Fibroblast of gingiva (primary cell): ENCODE data around the gene RETREG2.
"Not testable (repeated sequence)": the region's sequence is repeated elsewhere in the genome, so short reads cannot be mapped to it uniquely, and the experiment has no call there.

Source experiments
- DNase-seq: peaks from one replicate; pipeline ENCODE4 v3.0.0-alpha.2; 2011; ENCODE audit warnings: low read depth

Gene RETREG2

DNA sequence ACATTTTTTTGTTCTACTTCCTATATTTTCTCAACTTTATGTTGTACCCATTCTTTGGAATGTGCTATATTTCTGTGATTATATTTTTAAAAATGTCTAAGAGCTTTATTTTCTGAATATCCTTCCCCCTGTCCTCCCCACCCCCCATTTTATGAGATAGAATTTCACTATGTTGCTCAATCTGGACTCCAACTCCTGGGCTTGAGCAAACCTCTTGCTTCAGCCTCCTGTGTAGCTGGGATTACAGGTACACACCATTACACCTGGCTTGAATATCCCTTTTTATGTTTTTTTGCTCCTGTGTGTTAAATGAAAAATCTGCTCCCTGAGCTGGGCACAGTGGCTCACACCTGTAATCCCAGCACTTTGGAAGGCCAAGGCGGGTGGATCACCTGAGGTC lies 19.3 kb downstream of the RETREG2 start:
- DNase-seq = no peak

DNA sequence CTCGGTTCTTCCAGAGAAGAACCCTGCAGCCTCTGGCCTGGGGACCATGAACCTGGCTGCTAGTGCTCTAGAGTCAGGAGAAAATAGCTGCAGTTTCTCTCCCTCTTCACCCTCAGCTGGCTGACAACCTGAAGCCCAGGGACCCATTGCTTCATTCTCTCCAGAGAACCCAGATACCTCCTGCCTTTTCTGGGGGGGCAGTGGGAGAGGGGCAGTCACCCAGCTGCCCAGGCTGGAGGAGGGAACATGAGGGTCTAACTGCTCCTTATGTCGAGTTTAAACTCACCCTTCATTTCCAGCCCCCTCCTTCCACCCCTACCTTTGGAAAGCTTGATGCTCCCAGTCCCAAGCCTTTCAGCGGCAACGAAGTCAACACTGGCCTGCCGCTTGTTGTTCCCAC lies 20.9 kb downstream of the RETREG2 start:
- DNase-seq = no peak

DNA sequence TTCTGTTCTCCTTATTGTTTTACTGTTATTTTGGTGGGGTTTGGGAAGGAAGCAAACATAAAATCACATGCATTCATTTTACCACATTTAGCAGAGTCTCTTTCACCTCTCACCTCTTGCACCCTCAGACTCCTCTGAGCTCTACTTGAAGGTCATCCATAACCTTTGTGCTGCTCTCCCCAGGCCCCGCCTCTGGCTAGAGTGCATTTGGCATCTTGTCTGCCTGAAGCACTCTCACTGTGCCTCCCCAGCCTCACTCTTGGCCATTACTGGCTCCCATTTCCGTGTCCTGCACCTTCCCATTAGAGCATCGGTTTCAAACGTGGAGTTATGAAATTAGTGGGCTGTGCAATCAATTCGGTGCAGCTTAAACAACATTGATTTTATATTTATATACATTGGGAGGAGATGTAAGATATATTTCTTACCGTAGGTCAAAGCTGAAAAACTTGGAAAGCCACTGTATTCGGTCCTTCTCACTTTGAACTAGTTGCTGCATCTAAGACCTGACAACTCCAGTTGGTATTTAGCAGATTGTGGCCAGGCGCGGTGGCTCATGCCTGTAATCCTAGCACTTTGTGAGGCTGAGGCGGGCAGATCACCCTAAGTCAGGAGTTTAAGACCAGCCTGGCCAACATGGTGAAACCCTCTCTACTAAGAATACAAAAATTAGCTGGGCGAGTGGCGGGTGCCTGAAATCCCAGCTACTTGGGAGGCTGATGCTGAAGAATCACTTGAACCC lies 21.6 kb downstream of the RETREG2 start:
- no peak for DNase-seq

DNA sequence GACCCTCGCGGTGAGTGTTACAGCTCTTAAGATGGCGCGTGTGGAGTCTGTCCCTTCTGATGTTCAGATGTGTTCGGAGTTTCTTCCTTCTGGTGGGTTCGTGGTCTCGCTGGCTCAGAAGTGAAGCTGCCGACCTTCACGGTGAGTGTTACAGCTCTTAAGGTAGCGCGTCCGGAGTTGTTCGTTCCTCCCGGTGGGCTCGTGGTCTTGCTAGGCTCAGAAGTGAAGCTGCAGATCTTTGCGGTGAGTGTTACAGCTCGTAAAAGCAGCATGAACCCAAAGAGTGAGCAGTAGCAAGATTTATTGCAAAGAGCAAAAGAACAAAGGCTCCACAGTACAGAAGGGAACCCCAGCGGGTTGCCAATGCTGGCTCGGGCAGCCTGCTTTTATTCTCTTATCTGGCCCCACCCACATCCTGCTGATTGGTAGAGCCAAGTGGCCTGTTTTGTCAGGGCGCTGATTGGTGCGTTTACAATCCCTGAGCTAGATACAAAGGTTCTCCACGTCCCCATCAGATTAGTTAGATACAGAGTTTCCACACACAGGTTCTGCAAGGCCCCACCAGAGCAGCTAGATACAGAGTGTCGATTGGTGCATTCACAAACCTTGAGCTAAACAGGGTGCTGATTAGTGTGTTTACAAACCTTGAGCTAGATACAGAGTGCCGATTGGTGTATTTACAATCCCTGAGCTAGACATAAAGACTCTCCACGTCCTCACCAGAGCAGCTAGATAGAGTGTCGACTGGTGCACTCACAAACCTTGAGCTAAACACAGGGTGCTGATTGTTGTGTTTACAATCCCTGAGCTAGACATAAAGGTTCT lies 22.6 kb downstream of the RETREG2 start:
- not testable (repeated sequence) for DNase-seq

DNA sequence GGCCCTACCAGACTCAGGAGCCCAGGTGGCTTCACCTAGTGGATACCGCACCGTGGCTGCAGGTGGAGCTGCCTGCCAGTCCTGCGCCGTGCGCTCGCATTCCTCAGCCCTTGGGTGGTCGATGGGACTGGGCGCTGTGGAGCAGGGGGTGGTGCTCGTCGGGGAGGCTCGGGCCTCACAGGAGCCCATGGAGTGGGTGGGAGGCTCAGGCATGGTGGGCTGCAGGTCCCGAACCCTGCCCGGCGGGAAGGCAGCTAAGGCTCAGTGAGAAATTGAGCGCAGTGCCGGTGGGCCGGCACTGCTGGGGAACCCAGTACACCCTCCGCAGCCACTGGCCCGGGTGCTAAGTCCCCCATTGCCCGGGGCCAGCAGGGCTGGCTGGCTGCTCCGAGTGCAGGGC lies 23.3 kb downstream of the RETREG2 start:
- DNase-seq = not testable (repeated sequence)

DNA sequence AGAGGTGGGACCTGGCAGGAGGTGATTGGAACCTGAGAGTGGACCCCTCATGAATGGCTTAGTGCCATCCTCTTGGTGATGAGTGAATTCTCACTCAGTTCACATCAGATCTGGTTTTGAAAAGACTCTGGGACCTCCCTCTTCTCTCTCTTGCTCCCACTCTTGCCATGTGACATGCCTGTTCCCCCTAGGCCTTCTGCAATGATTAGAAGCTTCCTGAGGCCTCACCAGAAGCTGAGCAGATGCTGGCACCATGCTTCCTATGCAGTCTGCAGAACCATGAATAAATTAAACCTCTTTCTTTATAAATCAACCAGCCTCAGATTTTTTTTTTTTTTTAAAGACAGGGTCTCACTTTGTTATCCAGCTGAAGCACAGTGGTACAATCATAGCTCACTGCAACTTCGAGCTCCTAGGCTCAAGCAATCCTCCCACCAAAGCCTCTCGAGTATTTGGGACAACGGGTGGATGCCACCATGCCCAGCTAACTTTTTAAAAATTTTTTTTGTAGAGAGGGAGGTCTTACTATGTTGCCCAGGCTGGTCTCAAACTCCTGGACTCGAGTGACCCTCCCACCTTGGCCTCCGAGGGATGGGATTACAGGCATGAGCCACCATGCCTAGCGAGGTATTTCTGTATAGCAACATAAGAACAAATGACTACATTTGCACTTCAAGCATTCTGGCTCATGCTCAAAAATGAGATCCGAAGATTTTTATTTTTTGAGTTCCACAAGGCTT lies 26.5 kb downstream of the RETREG2 start:
- DNase-seq = no peak

DNA sequence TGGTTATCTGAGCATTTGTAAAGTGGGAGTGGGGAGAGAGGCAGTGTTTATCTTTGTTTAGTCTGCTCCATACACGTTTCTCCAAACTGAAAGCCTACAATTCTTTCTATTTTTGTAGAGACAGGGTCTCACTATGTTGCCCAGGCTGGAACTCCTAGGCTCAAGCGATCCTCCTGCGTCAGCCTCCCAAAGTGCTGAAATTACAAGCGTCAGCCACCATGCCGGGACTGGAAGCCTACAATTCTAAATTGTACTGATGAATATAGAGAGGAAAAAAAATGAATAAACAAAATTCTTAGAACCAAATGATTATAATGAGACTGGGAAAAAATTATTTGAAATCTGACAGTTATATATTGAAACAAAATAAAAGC lies 27.1 kb downstream of the RETREG2 start:
- no peak for DNase-seq

DNA sequence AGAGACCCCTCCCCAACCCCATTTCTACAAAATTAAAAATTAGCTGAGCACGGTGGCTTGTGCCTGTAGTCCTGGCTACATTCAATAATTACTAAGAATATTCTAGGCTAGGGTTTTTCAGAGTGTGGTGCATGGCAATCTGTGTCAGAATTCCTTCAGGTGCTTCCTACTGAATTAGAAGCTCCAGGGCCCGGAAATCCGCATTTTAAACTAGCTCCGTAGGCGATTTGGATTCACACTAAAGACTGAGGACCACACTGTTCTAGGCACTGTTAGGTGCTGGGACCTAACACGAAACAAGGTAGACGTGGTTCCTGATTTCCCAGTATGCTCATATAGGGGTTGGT lies 27.9 kb downstream of the RETREG2 start:
- no peak for DNase-seq

DNA sequence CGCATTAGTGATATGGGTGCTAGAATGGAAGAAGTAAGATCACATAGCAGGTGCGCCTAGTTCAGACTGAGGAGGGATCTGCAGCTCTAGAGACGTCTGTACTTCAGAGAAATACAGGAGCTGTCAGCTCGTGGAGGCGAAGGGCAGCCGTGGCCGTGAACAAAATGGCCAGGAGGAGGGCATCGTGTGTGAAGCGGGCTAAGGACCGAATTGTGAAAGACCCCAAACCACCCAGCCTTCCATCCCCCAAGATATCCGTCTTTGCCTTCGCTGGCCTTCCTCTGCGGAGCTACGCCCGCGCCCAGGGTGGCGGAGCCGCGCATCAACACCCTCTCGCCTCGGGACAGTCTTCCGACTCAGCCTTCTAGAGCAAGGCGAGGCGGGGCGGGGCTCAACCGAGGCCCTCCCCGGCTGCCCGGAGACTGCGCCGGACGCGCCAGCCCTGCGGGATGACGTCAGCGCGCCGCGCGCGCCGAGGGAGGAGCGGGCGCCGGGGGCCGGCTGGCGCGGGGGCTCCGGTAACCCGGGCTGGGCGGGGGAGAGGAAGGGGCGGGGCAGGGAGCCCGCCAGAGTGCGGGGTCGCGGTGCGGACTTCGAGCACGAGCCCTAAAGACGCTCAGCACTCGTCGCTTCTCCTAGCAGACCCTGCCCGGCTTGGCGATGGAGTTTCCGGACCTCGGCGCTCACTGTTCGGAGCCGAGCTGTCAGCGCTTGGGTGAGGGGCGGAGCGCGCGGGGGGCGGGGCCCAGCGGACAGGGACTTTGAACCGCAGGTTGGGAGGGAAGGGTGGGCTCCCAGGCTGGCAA lies 28.5 kb downstream of the RETREG2 start, which contains the start of gene ZFAND2B:
TSS of gene ZFAND2B (plus strand) at position 455 of the 806 bp plus-strand sequence. CDS start at position 661, 206 bp downstream.
- peak; percentile 89 for DNase-seq

DNA sequence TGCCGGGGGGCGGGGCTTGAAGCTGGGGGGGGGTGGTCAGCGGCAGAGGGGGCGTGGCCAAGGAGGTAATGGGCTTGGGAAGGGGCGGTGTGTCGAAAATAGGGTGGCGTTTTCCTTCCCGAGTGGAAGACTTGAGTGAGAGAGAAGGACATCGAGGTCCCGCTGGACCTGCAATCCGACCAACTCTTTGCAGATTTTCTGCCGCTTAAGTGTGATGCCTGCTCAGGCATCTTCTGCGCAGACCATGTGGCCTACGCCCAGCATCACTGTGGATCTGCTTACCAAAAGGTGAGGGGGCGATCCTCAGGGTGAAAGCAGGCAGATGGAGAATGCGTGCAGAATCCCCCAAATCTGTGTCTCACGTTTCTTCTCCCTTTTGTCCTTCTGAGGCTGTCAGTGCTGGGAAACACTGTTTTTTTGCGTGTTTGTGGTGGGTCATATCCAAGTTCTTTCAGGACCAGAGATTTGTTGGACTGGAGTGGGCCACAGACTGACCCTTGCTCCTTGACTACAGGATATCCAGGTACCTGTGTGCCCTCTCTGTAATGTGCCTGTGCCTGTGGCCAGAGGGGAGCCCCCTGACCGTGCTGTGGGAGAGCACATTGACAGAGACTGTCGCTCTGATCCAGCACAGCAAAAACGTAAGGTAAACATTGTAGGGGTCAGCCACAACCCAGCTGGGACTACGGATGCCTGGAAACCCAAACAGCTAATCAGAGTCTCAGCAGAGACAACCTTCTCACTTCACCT lies 29.2 kb downstream of the RETREG2 start:
- no peak for DNase-seq

DNA sequence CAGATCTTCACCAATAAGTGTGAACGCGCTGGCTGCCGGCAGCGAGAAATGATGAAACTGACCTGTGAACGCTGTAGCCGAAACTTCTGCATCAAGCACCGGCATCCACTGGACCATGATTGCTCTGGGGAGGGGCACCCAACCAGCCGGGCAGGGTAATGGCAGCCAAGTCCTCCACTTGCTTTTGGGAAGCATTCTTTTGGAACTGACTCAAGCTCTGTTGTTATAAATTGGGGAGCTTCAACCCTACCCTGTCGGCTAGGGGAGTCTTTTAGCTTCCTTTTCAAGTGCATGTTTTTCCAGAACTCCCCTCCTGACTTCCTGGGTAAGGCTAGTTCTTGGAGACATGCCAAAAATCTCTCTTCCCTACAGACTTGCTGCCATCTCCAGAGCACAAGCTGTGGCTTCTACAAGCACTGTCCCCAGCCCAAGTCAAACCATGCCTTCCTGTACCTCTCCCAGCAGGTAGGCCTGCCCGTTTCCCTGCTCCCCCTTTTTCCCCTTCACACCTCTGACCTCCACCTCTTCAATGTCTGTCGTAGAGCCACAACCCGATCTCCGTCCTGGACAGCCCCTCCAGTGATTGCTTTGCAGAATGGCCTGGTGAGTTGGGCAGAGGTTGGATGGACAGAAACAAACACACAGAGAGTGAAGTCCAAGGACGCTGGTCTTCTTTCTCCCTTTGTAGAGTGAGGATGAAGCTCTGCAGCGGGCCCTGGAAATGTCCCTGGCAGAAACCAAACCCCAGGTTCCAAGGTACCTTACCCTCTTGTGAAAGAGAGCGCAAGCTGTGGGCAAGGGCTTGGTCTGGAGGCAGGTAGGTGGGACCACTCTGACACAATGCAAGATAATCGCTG lies 30.0 kb downstream of the RETREG2 start:
- DNase-seq = peak; percentile 40

DNA sequence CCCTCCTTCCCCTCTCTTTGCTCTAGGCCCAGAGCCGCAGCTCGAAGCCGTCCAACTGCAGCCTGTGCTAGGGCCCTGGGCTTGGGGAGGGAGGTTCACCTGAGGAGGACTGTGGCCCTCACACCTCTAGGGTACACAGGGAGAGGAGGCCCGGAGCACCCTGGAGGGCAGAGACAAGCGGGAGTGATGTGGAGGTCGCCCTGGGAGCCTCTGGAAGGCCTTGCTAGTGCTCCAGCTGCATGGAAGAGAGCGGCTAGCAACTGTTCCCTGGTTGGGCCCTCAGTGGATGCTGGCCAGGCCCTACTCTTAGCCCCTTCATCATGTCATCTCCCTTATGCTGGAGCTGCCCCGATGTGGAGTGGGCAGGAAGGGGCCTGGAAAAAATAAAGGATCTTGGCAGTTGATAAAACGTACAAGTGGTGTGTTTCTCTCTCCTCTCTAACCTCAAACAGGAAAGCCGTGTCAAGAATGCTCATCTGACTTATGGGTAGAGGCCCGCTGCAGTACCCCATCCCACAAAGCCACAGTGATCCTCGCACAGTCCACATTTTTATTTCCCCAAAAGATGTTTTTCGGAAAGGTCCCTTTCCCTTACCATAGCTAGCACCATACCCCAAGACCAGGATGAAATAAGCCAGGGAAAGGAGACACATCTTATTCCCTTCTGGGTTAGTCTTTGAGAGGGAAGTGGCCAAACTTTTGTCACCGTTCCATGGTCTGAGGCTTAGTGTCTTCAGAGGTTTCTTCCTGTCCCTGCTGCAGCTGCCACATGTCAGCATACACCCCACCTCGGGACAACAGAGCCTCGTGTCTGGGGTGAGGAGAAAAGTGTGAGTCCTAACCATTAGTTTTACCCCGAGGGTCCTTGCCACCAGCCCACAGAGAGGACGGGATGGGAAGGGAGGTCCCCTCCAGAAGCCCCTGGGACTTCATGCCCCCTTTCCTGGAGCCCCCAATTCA lies 31.4 kb downstream of the RETREG2 start:
- DNase-seq = no peak

DNA sequence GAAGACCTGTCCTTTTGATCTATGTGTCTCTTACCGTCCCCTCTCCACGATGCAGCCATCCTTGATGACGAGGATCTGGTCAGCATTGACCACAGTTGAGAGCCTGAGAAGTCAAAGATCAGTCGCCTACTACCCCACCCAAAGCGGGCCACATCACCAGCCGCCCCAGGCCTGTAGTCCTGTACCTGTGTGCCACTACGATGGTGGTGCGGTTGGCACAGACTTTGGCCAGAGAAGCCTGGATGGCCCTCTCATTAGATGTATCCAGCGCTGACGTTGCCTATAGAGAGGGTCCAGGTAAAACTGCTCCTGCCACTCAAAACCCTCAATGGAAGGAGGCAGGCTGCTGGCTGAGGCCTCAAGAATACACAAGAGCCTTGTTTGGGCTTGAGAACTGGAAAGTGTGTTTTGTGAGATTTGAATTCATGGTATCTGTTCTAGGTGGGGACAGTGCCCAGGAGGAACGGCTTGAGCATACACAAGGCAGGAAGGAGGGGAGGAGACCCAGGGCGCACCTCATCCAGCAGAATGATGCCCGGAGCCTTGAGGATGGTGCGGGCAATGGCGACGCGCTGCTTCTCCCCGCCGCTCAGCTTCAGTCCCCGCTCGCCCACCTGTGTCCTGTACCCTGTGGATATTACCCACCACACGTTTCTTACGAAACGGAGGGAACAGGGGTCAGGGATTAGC lies 32.3 kb downstream of the RETREG2 start:
- DNase-seq = no peak

DNA sequence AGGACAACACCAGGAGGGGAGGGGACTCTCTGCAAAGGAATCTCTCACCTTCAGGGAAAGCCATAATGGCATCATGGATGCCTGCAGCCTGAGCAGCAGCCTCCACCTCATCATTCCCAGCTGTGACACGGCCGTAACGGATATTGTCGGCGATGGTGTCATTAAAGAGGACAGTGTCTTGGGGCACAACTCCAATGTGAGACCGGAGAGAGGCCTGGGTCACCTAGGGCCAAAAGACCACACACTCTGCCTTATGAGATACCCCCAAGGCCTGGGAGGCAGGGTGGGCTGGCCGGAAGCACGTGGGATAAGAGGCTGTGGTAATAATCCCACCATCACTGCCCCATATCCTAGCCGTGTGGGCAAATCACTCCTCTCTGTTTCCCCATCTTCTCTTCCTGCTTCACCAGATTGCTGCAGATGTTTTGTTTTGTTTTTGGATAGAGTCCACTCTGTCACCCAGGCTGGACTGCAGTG lies 32.8 kb downstream of the RETREG2 start:
- no peak for DNase-seq

DNA sequence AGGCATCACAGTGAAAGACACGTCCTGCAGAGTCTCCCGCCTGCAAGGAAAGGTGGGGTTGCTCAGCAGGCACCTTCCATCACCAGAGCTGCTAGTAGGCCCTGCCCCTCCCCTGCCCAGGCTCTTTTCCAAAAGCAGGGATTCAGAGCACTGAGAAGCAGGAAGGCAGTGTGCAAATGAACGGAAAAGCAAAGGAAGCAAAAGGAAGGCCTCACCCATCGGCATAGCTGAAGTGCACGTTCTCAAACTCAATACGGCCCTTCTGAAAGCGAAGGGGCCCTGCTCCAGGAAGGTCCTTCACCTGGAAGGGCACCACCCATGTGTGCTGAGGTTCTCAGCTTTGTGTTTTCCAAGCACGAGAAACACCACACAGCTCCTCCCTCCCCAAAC lies 34.9 kb downstream of the RETREG2 start:
- DNase-seq = no peak

DNA sequence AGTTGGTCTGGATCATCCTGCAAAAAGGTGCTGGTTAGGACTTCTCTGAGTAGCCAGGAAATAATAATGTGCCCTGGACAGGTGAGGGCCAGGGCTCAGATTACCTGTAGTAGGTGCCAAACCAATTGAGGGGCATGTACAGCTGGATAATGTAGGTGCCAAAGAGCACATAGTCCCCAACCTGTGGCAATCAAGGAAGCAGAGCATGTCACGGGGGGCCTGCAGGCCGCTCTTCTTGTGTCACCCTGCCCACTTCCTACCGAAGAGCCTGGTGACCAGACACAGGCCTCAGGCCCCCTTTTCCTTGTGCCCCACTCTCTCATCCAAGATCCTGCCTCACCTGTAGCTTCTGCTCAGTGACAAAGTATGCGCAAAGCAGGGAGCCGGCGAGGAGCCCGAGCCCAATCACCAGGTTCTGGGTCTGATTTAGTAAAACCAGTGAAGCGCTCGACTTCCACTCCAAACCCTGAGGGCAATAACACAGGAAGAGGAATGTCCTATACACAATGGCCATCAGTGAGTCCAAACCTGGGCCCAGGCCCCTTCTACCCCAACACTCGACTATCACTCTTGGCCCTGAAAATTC lies 35.5 kb downstream of the RETREG2 start:
- no peak for DNase-seq

DNA sequence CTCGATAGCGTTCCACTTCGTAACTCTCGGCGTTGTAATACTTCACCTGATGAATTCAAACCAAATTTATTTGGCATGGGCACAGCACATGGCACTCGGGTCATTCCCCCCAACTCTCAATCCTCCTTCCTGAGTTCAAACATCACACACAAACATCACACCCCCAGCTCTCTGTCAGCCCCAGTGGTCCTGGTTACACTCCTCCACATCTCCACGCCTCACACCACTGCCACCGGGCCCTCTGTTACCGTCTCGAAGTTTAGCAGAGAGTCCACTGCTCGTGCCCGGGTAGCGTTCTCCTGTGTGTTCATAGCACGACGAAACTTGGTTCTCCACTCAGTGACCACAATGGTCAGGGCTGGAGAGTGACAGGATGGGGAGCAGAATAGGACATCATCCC lies 36.1 kb downstream of the RETREG2 start:
- no peak for DNase-seq

DNA sequence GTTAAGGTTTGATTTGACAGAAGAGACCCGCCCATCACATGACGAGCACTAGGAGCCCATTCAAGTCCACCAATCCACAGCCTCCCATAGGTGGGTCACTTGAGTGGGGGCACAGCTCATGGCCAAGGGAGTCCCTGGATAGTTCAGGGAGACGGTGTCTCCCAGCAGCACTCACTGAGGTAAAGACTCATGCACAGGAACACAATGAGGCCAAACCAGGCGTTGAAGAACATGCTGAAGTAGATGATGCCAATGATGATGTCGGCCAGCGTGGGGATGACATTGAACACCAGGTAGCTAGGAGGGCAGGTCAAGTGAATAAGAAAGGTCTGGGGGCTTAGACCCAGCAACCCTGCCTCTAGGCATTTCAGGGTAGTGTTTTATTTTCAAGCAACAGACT lies 36.7 kb downstream of the RETREG2 start:
- DNase-seq = no peak
